ENCODE measurements around the gene KLHDC3.

DNA sequence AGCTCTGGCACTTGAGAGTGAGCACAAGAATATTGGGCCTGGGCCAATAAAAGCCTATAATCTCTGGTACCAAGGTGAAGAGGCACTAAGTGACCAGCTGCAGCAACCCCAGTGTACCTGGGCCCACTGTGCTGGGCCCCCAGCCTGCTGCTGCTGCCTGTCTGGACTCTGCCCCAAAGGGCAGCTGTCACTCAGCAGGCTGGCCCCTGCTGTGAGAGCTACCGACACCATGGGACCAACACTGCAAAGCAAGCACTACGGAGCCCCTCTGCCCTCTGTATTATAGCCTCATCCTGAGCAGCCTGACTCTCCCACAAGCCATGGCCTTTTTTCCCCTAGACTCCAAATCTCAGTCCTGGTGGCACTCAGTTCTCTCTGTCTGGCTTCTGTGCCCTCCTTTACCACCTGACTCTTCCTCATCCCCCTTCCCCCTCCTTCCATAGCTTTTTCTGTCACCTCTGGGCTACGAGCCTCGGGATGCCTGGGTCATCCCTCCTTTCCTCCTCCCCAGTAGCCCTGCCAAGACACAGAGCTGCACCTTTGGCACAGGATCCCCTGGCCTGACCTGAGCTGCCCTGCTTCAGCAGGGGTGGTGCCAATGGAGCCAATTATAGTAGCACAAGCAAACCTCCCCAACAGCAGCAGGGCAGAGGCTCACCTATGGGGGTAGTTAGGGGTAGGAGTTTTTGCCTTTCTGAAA lies 21.6 kb downstream of the KLHDC3 start:
- peak in 1 of 2 experiments; percentile 37; a peak in 1 of 3 replicates for TF ChIP-seq POLR2A (IDR thresholded peaks at IDR 0.05; ENCODE audit: control extremely low read depth in 1 of 2, low read depth in 2 of 2, low read length in 2 of 2)
- TF ChIP-seq RAD21 (IDR thresholded peaks at IDR 0.05 in 1 of 2, conservative IDR thresholded peaks at IDR 0.05 in 1 of 2; ENCODE audit: low read depth in 2 of 2, low read length in 2 of 2) = no peak

All from H1 (cell line).